H1 (cell line): ENCODE data around the gene ADK. TPM values are rescaled to one million over a fixed set of nuclear protein-coding genes. Genes with fewer than 3 reads are reported as not detected.

Experiments
- CTCF ChIA-PET: fragments of 300-600 bp; sonication (Branson Sonifier 250); formaldehyde crosslinking; loops from one replicate; lab custom pipeline; 2021; ENCODE audit not compliant: partially characterized antibody; lab: Charles Lee
- POLR2A ChIA-PET: fragments of 300-600 bp; sonication (Branson Sonifier 250); formaldehyde crosslinking; loops from one replicate; lab custom pipeline; 2021; ENCODE audit warnings: inconsistent platforms; ENCODE audit not compliant: partially characterized antibody; lab: Charles Lee
- DNase-seq, 2 experiments: peaks; one replicate each; pipeline versions ENCODE4 v3.0.0 to v3.0.0-alpha.2; 2010 to 2022; ENCODE audit warnings: low spot score in 2 of 2, low read depth in 1 of 2, mixed read lengths in 1 of 2
- FAIRE-seq: peaks from 2 replicates; lab custom pipeline; 2011; peaks lifted over from hg19 to GRCh38; lab: Jason Lieb, UNC
- H2AFZ ChIP-seq: 2 replicates; pipeline ENCODE4 v1.8.1; 2012; ENCODE audit warnings: low read length, inconsistent platforms
- H2AK5ac ChIP-seq: 2 replicates; pipeline ENCODE4 v1.6.1; 2013; ENCODE audit warnings: low read depth, low read length
- H2BK120ac ChIP-seq: replicated peaks from 2 replicates; pipeline ENCODE3; 2013; ENCODE audit warnings: low read depth, low read length, inconsistent platforms
- H2BK12ac ChIP-seq: 2 replicates; pipeline ENCODE4 v1.6.1; 2013; ENCODE audit warnings: low read depth, low read length
- H2BK15ac ChIP-seq: 2 replicates; pipeline ENCODE4 v1.6.1; 2013; ENCODE audit warnings: low read length
- H2BK20ac ChIP-seq: 2 replicates; pipeline ENCODE4 v1.6.1; 2013; ENCODE audit warnings: low read length
- H2BK5ac ChIP-seq: 2 replicates; pipeline ENCODE4 v1.6.1; 2013; ENCODE audit warnings: low read depth, low read length
- H3K14ac ChIP-seq: 2 replicates; pipeline ENCODE4 v1.6.1; 2013; ENCODE audit warnings: inconsistent platforms; ENCODE audit not compliant: insufficient read length
- H3K18ac ChIP-seq: 2 replicates; pipeline ENCODE4 v1.6.1; 2013; ENCODE audit warnings: low read length; ENCODE audit errors: extremely low read depth
- H3K23ac ChIP-seq: 2 replicates; pipeline ENCODE4 v1.6.1; 2013; ENCODE audit warnings: inconsistent platforms; ENCODE audit not compliant: insufficient read length
- H3K23me2 ChIP-seq: 2 replicates; pipeline ENCODE4 v1.6.1; 2013; ENCODE audit warnings: low read depth, low read length
- H3K27ac ChIP-seq: 2 replicates; pipeline ENCODE4 v1.6.1; 2011; ENCODE audit warnings: low read depth, low read length, inconsistent platforms
- H3K27me3 ChIP-seq, 4 experiments: replicated peaks in 1 of 4; 1 replicate in 1 of 4; 2 replicates in 3 of 4; pipeline versions ENCODE4 v1.6.1 to v1.8.1; 2011 to 2013; ENCODE audit warnings: low read length in 3 of 4, mild to moderate bottlenecking in 3 of 4, inconsistent platforms in 2 of 4, mixed read lengths in 2 of 4, moderate library complexity in 1 of 4; ENCODE audit not compliant: control insufficient read depth in 3 of 4, insufficient read depth in 3 of 4; ENCODE audit errors: extremely low read depth in 1 of 4
- H3K36me3 ChIP-seq, 4 experiments: 2 replicates each; pipeline versions ENCODE4 v1.6.1 to v1.8.1; 2011 to 2013; ENCODE audit warnings: mild to moderate bottlenecking in 4 of 4, low read length in 3 of 4, moderate library complexity in 2 of 4, control low read depth in 1 of 4, inconsistent platforms in 1 of 4; ENCODE audit not compliant: insufficient read depth in 4 of 4, control insufficient read depth in 2 of 4
- H3K4ac ChIP-seq: replicated peaks from 2 replicates; pipeline ENCODE3; 2013; ENCODE audit warnings: low read length, low read depth, mixed read lengths, inconsistent platforms; ENCODE audit not compliant: insufficient read length
- H3K4me1 ChIP-seq, 4 experiments: replicated peaks in 1 of 4; 1 replicate in 1 of 4; 2 replicates in 3 of 4; pipeline versions ENCODE4 v1.6.1 to v1.8.1; 2011 to 2013; ENCODE audit warnings: low read length in 3 of 4, inconsistent platforms in 2 of 4, mixed read lengths in 1 of 4; ENCODE audit not compliant: insufficient read depth in 4 of 4, control insufficient read depth in 3 of 4
- H3K4me2 ChIP-seq, 2 experiments: 2 replicates each; pipeline versions ENCODE4 v1.6.1 to v1.8.1; 2011 to 2013; ENCODE audit warnings: low read depth in 2 of 2, low read length in 2 of 2, control low read depth in 1 of 2, inconsistent platforms in 1 of 2, mild to moderate bottlenecking in 1 of 2; ENCODE audit not compliant: insufficient read depth in 1 of 2
- H3K4me3 ChIP-seq, 4 experiments: fragments of 200-600, 300-600 bp in 1 of 4; sonication (generic), shearing (Covaris generic), sonication (Bioruptor Twin) in 1 of 4; 2 replicates each; pipeline versions ENCODE4 v1.5.1 to v1.8.1; 2011 to 2016; ENCODE audit warnings: low read length in 4 of 4, low read depth in 3 of 4, control low read depth in 2 of 4, inconsistent platforms in 2 of 4, mild to moderate bottlenecking in 2 of 4, mixed read lengths in 1 of 4, moderate library complexity in 1 of 4; ENCODE audit not compliant: insufficient read depth in 2 of 4; ENCODE audit errors: extremely low read depth in 1 of 4
- H3K56ac ChIP-seq: replicated peaks from 2 replicates; pipeline ENCODE3; 2013; ENCODE audit warnings: low read depth, mild to moderate bottlenecking, mixed read lengths, low read length, inconsistent platforms; ENCODE audit not compliant: insufficient read length
- H3K79me1 ChIP-seq: 2 replicates; pipeline ENCODE4 v1.6.1; 2013; ENCODE audit warnings: low read depth, low read length, control low read depth
- H3K79me2 ChIP-seq, 2 experiments: 2 replicates each; pipeline versions ENCODE4 v1.6.1 to v1.8.1; 2012 to 2013; ENCODE audit warnings: low read length in 2 of 2, mild to moderate bottlenecking in 2 of 2, inconsistent platforms in 1 of 2; ENCODE audit not compliant: insufficient read depth in 2 of 2, control insufficient read depth in 1 of 2
- H3K9ac ChIP-seq, 4 experiments: replicated peaks in 1 of 4; 1 replicate in 1 of 4; 2 replicates in 3 of 4; pipeline versions ENCODE4 v1.6.1 to v1.8.1; 2011 to 2013; ENCODE audit warnings: low read depth in 3 of 4, low read length in 3 of 4, control low read depth in 2 of 4, mild to moderate bottlenecking in 2 of 4, moderate library complexity in 2 of 4, inconsistent platforms in 1 of 4; ENCODE audit errors: extremely low read depth in 1 of 4
- H3K9me3 ChIP-seq, 2 experiments: 2 replicates each; pipeline versions ENCODE4 v1.6.1 to v1.8.1; 2012 to 2013; ENCODE audit warnings: mild to moderate bottlenecking in 2 of 2, moderate library complexity in 2 of 2, control low read depth in 1 of 2, inconsistent platforms in 1 of 2, low read depth in 1 of 2, low read length in 1 of 2, mixed read lengths in 1 of 2; ENCODE audit not compliant: insufficient read depth in 2 of 2
- H4K20me1 ChIP-seq, 2 experiments: replicated peaks in 1 of 2; 2 replicates each; pipeline versions ENCODE3 to v1.8.1; 2011 to 2013; ENCODE audit warnings: inconsistent platforms in 2 of 2, low read length in 2 of 2, mild to moderate bottlenecking in 1 of 2; ENCODE audit not compliant: insufficient read depth in 2 of 2, control insufficient read depth in 1 of 2
- H4K5ac ChIP-seq: 2 replicates; pipeline ENCODE4 v1.6.1; 2013; ENCODE audit warnings: low read length, low read depth, mixed read lengths, inconsistent platforms; ENCODE audit not compliant: insufficient read length
- H4K8ac ChIP-seq: 2 replicates; pipeline ENCODE4 v1.8.0; 2013; ENCODE audit warnings: mild to moderate bottlenecking, moderate library complexity, low read length, inconsistent platforms; ENCODE audit not compliant: insufficient read depth; ENCODE audit errors: extremely low read depth
- H4K91ac ChIP-seq: replicated peaks from 2 replicates; pipeline ENCODE3; 2013; ENCODE audit warnings: low read length, mixed read lengths, inconsistent platforms; ENCODE audit not compliant: insufficient read length
- CREB1 ChIP-seq: IDR thresholded peaks from 2 replicates; pipeline ENCODE4 v1.6.1; 2012; ENCODE audit warnings: inconsistent platforms
- EGR1 ChIP-seq: IDR thresholded peaks from 2 replicates; pipeline ENCODE4 v1.6.1; 2011; ENCODE audit warnings: low read depth, low read length, borderline replicate concordance
- EZH2 ChIP-seq: fragments of 200-600 bp; sonication (generic); IDR thresholded peaks from 2 replicates; pipeline ENCODE4 v1.7.1; 2012; ENCODE audit warnings: low read depth, mild to moderate bottlenecking, moderate library complexity, low read length, inconsistent platforms; ENCODE audit not compliant: severe bottlenecking
- GABPA ChIP-seq: IDR thresholded peaks from 2 replicates; pipeline ENCODE4 v1.6.1; 2011; ENCODE audit warnings: mild to moderate bottlenecking, low read length, moderate library complexity, borderline replicate concordance; ENCODE audit not compliant: insufficient read depth
- KDM4A ChIP-seq: IDR thresholded peaks from one replicate; pipeline ENCODE4 v1.7.1; 2012; ENCODE audit warnings: low read depth, mild to moderate bottlenecking, moderate library complexity, low read length, inconsistent platforms; ENCODE audit not compliant: severe bottlenecking
- NANOG ChIP-seq: IDR thresholded peaks from 2 replicates; pipeline ENCODE4 v1.6.1; 2011; ENCODE audit warnings: low read length, low read depth, mild to moderate bottlenecking, inconsistent platforms; ENCODE audit not compliant: insufficient read depth, poor library complexity, severe bottlenecking
- RAD21 ChIP-seq, 2 experiments: IDR thresholded peaks in 1 of 2; conservative IDR thresholded peaks in 1 of 2; 2 replicates each; pipeline ENCODE4 v1.6.1; 2011; ENCODE audit warnings: low read depth in 2 of 2, low read length in 2 of 2, improper control_type of control experiment in 1 of 2, inconsistent platforms in 1 of 2, mild to moderate bottlenecking in 1 of 2, moderate library complexity in 1 of 2
- RNF2 ChIP-seq: fragments of 200-900, 300-1000 bp; sonication (generic); IDR thresholded peaks from 2 replicates; pipeline ENCODE4 v1.7.1; 2016; ENCODE audit warnings: borderline replicate concordance, low read depth, mild to moderate bottlenecking, antibody characterized with exemption, low read length; ENCODE audit not compliant: poor library complexity, severe bottlenecking; ENCODE audit errors: missing control alignments
- SIX5 ChIP-seq: IDR thresholded peaks from 2 replicates; pipeline ENCODE4 v1.6.1; 2011; ENCODE audit warnings: mild to moderate bottlenecking, low read depth, low read length
- SP1 ChIP-seq: IDR thresholded peaks from 2 replicates; pipeline ENCODE4 v1.6.1; 2011; ENCODE audit warnings: low read depth, low read length
- SUZ12 ChIP-seq: fragments of 200-600 bp; sonication (generic); IDR thresholded peaks from 2 replicates; pipeline ENCODE4 v1.6.1; 2012; ENCODE audit warnings: mild to moderate bottlenecking, inconsistent platforms, low read length, moderate library complexity, mixed read lengths
- TAF1 ChIP-seq: IDR thresholded peaks from 2 replicates; pipeline ENCODE4 v1.6.1; 2011; ENCODE audit warnings: mild to moderate bottlenecking, low read depth, low read length
- WGBS, 2 experiments: shearing (Covaris generic) in 1 of 2; methylation state at CpG; one replicate each; pipeline versions ENCODE4 v1.1.6 to v1.1.7; 2013 to 2015; ENCODE audit warnings: low lambda C conversion rate in 2 of 2, mixed read lengths in 2 of 2, inconsistent platforms in 1 of 2, low coverage in 1 of 2, missing lambda C conversion rate in 1 of 2; ENCODE audit not compliant: insufficient replicate concordance in 2 of 2, insufficient coverage in 1 of 2, insufficient read length in 1 of 2; ENCODE audit errors: extremely low coverage in 1 of 2, missing lambda C conversion rate in 1 of 2; 5-methylcytosine and 5-hydroxymethylcytosine counted together
- polyA plus RNA-seq, 7 experiments: library from polyadenylated mRNA; depleted of rRNA in 3 of 7; stranded (reverse) in 5 of 7; unstranded in 2 of 7; fragments of >200 nt in 5 of 7; fragments of 200-250 nt in 2 of 7; gene quantifications; 1 replicate in 5 of 7; 2 replicates in 1 of 7; 4 replicates in 1 of 7; pipeline versions ENCODE4 v1.2.1 to v1.2.3, GENCODE V29; 2011 to 2013; ENCODE audit warnings: missing spikeins in 2 of 7, mixed read lengths in 2 of 7
- total RNA-seq: library from RNA; stranded (reverse); fragmentation: NEBNext Ultra II Directional; extraction: Animal tissue kit (Norgen Biotek cat#: 25700); gene quantifications from 2 replicates; pipeline ENCODE4 v1.2.1, GENCODE V29; 2021

ADK gene
- total and polyA plus RNA-seq, 2 of the 8 experiments (the other 6 are each of a cell fraction or from before 2014, with no cell fraction given) = 12.3 to 42.4 TPM

GRCh38 chr10:74394416-74394969, 243.5 kb downstream of the ADK start:
- POLR2A ChIA-PET = no interaction called here

More at GRCh38 chr10:74394416-74394969, 243.5 kb downstream of the ADK start:
- H2BK5ac ChIP-seq = no peak overlapping the region
- WGBS, 2 experiments = 88% methylated on average over 3 of the region's 3 CpGs; no CpG with 5 or more reads in 1 of the 2 experiments
- no peaks in the 10 kb centered on the region for H3K79me1 ChIP-seq
- H2BK15ac ChIP-seq = no peak overlapping the region
- no peaks in the 10 kb centered on the region for H3K27me3 ChIP-seq
- no peaks in the 10 kb centered on the region; a peak in 2 of 8 replicates for H3K36me3 ChIP-seq
- CTCF ChIA-PET = interaction anchor here (1.4 kb wide), 1 partner anchor 706 kb away, joined by 3 read pairs; no protein-coding TSS in a partner anchor
- H2AFZ ChIP-seq = no peak overlapping the region
- H4K5ac ChIP-seq = no peak overlapping the region
- H3K56ac ChIP-seq = no peak overlapping the region
- no peak overlapping the region for H2BK20ac ChIP-seq
- no peak overlapping the region for H3K4me3 ChIP-seq
- no peak overlapping the region for H3K4ac ChIP-seq
- TF ChIP-seq EZH2 (no peak), RNF2 (no peak), CREB1 (no peak), SP1 (no peak), TAF1 (no peak), SIX5 (no peak), GABPA (no peak), KDM4A (no peak), NANOG (no peak), EGR1 (no peak), RAD21 (IDR thresholded peaks at IDR 0.05 in 1 of 2, conservative IDR thresholded peaks at IDR 0.05 in 1 of 2; ENCODE audit: low read depth in 2 of 2, low read length in 2 of 2) (no peak), SUZ12 (no peak)
- H2BK120ac ChIP-seq = no peak overlapping the region
- H4K20me1 ChIP-seq = no peaks in the 10 kb centered on the region
- H3K14ac ChIP-seq = no peak overlapping the region
- H3K23ac ChIP-seq = no peak overlapping the region
- no peaks in the 10 kb centered on the region for H3K4me1 ChIP-seq
- H3K27ac ChIP-seq = no peak overlapping the region
- H3K9ac ChIP-seq = no peak overlapping the region
- no peak for DNase-seq
- no peak overlapping the region for H4K91ac ChIP-seq
- no peak overlapping the region for H2BK12ac ChIP-seq
- FAIRE-seq = no peak
- no peak overlapping the region for H3K18ac ChIP-seq
- no peak overlapping the region for H4K8ac ChIP-seq
- H3K9me3 ChIP-seq = no peaks in the 10 kb centered on the region
- H3K23me2 ChIP-seq = no peaks in the 10 kb centered on the region
- no peak overlapping the region for H2AK5ac ChIP-seq
- no peak overlapping the region for H3K4me2 ChIP-seq
- no peaks in the 10 kb centered on the region for H3K79me2 ChIP-seq
